ENCODE results near the gene SLC45A1. TPM values are rescaled to one million over a fixed set of nuclear protein-coding genes. Genes with fewer than 3 reads are reported as not detected.

The SLC45A1 gene
- total RNA-seq, 1 experiment from 2014 or later: 13.8 TPM

DNA sequence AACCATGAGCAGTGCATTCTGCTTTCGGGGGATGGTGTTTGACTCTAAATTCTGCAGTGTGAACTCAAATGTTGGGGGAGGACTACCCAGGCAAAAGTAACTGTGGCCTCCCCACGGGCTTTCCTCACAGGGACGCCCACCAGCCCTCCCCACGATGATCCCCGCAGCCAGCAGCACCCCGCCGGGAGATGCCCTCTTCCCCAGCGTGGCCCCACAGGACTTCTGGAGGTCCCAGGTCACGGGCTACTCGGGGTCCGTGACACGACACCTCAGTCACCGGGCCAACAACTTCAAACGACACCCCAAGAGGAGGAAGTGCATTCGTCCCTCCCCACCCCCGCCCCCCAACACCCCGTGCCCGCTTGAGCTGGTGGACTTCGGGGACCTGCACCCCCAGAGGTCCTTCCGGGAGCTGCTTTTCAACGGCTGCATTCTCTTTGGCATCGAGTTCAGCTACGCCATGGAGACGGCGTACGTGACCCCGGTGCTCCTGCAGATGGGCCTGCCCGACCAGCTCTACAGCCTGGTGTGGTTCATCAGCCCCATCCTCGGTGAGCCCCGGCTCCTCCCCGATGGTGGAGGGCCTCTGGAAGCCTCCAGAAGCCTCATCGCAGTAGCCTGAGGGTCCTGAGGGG lies 6.4 kb downstream of the SLC45A1 start:
- intact Hi-C loops (cut with micrococcal nuclease): no loop called here
- no peak for TF ChIP-seq POLR2A (IDR thresholded peaks at IDR 0.05; ENCODE audit: borderline replicate concordance, extremely low read depth, insufficient read depth, insufficient read length)
- DNase-seq (ENCODE audit: low read depth, low spot score) (no peak), ATAC-seq (no peak)
- ChIA-PET RAD21 (ENCODE audit: low non-redundant PET in 1 of 2, low total read pairs in 2 of 2, uncharacterized antibody in 2 of 2, unreplicated experiment in 2 of 2) (no interaction called here), POLR2A (no interaction called here), CTCF (no interaction called here)
- Histone ChIP-seq H3K79me2 (ENCODE audit: insufficient read depth, low read length) (no peaks in the 10 kb centered on the region), H3K9me2 (ENCODE audit: insufficient read depth) (no peaks in the 10 kb centered on the region; the same call in 1 of the 2 replicates), H3K4me3 (replicated peaks in 1 of 2; ENCODE audit: low read depth in 1 of 2, low read length in 2 of 2) (no peak overlapping the region), H3K4me1 (ENCODE audit: control insufficient read depth in 1 of 2, insufficient read depth in 2 of 2, low read length in 2 of 2) (no peaks in the 10 kb centered on the region), H3K36me3 (ENCODE audit: control insufficient read depth in 1 of 2, insufficient read depth in 2 of 2, low read length in 2 of 2) (peaks cover 7 to 9% of the 10 kb centered on the region in 2 experiments), H3K27ac (ENCODE audit: low read depth, low read length) (no peak overlapping the region), H2AFZ (ENCODE audit: low read depth, low read length, poor library complexity, severe bottlenecking) (no peak overlapping the region), H3K27me3 (ENCODE audit: insufficient read depth, low read length) (no peaks in the 10 kb centered on the region), H3K4me2 (ENCODE audit: low read length) (no peak overlapping the region), H4K20me1 (ENCODE audit: insufficient read depth) (no peaks in the 10 kb centered on the region), H3K9ac (ENCODE audit: low read length) (no peak overlapping the region), H3K9me3 (ENCODE audit: control insufficient read depth in 1 of 2, insufficient read depth in 1 of 2, low read depth in 1 of 2, low read length in 2 of 2) (no peaks in the 10 kb centered on the region)
- BruUV-seq (replicated peaks): no TSS peak

DNA sequence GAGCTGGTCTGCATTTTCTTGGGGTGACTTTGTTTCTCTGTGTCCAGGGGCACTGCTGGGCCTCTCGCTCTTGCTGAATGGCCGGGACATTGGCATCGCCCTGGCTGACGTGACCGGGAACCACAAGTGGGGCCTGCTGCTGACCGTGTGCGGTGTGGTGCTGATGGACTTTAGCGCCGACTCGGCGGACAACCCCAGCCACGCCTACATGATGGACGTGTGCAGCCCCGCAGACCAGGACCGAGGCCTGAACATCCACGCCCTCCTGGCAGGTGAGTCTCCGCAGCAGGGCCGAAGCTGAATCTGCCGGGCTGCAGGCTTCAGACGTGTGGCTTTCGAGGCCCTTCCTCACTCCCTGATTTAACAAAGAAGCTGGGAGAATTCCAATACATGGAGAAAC lies 7.9 kb downstream of the SLC45A1 start:
- Histone ChIP-seq H3K4me3 (replicated peaks in 1 of 2; ENCODE audit: low read depth in 1 of 2, low read length in 2 of 2) (no peak overlapping the region), H3K4me1 (ENCODE audit: control insufficient read depth in 1 of 2, insufficient read depth in 2 of 2, low read length in 2 of 2) (no peaks in the 10 kb centered on the region), H4K20me1 (ENCODE audit: insufficient read depth) (no peaks in the 10 kb centered on the region), H3K4me2 (ENCODE audit: low read length) (no peak overlapping the region), H3K9me2 (ENCODE audit: insufficient read depth) (no peaks in the 10 kb centered on the region; the same call in 1 of the 2 replicates), H3K9ac (ENCODE audit: low read length) (no peak overlapping the region), H3K9me3 (ENCODE audit: control insufficient read depth in 1 of 2, insufficient read depth in 1 of 2, low read depth in 1 of 2, low read length in 2 of 2) (no peaks in the 10 kb centered on the region), H3K27me3 (ENCODE audit: insufficient read depth, low read length) (no peaks in the 10 kb centered on the region), H3K36me3 (ENCODE audit: control insufficient read depth in 1 of 2, insufficient read depth in 2 of 2, low read length in 2 of 2) (peaks cover 7 to 9% of the 10 kb centered on the region in 2 experiments), H3K27ac (ENCODE audit: low read depth, low read length) (no peak overlapping the region), H3K79me2 (ENCODE audit: insufficient read depth, low read length) (no peaks in the 10 kb centered on the region), H2AFZ (ENCODE audit: low read depth, low read length, poor library complexity, severe bottlenecking) (no peak overlapping the region)
- DNase-seq (ENCODE audit: low read depth, low spot score) (no peak), ATAC-seq (no peak)
- ChIA-PET CTCF (no interaction called here), POLR2A (no interaction called here), RAD21 (ENCODE audit: low non-redundant PET in 1 of 2, low total read pairs in 2 of 2, uncharacterized antibody in 2 of 2, unreplicated experiment in 2 of 2) (interaction anchor here in 1 of 2 experiments (0.7 kb wide), 1 partner anchor 631 kb away, joined by 3 read pairs; no protein-coding TSS in a partner anchor)
- BruUV-seq (replicated peaks): no TSS peak
- TF ChIP-seq, protein P1, sequence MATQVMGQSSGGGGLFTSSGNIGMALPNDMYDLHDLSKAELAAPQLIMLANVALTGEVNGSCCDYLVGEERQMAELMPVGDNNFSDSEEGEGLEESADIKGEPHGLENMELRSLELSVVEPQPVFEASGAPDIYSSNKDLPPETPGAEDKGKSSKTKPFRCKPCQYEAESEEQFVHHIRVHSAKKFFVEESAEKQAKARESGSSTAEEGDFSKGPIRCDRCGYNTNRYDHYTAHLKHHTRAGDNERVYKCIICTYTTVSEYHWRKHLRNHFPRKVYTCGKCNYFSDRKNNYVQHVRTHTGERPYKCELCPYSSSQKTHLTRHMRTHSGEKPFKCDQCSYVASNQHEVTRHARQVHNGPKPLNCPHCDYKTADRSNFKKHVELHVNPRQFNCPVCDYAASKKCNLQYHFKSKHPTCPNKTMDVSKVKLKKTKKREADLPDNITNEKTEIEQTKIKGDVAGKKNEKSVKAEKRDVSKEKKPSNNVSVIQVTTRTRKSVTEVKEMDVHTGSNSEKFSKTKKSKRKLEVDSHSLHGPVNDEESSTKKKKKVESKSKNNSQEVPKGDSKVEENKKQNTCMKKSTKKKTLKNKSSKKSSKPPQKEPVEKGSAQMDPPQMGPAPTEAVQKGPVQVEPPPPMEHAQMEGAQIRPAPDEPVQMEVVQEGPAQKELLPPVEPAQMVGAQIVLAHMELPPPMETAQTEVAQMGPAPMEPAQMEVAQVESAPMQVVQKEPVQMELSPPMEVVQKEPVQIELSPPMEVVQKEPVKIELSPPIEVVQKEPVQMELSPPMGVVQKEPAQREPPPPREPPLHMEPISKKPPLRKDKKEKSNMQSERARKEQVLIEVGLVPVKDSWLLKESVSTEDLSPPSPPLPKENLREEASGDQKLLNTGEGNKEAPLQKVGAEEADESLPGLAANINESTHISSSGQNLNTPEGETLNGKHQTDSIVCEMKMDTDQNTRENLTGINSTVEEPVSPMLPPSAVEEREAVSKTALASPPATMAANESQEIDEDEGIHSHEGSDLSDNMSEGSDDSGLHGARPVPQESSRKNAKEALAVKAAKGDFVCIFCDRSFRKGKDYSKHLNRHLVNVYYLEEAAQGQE (IDR thresholded peaks at IDR 0.05; ENCODE audit: low read depth): no peak
- TF ChIP-seq EGR1 (IDR thresholded peaks at IDR 0.05; ENCODE audit: low read depth) (no peak), CEBPB (IDR thresholded peaks at IDR 0.05; ENCODE audit: low read depth) (no peak), YY1 (IDR thresholded peaks at IDR 0.05; ENCODE audit: extremely low read depth, insufficient replicate concordance, low read depth, low read length) (no peak), TCF7L2 (IDR thresholded peaks at IDR 0.05; ENCODE audit: borderline replicate concordance, extremely low read depth, insufficient read depth, insufficient read length) (no peak), CBX3 (IDR thresholded peaks at IDR 0.05; ENCODE audit: low read depth) (no peak), POLR2A (IDR thresholded peaks at IDR 0.05; ENCODE audit: borderline replicate concordance, extremely low read depth, insufficient read depth, insufficient read length) (no peak)
- TF ChIP-seq, protein P2, sequence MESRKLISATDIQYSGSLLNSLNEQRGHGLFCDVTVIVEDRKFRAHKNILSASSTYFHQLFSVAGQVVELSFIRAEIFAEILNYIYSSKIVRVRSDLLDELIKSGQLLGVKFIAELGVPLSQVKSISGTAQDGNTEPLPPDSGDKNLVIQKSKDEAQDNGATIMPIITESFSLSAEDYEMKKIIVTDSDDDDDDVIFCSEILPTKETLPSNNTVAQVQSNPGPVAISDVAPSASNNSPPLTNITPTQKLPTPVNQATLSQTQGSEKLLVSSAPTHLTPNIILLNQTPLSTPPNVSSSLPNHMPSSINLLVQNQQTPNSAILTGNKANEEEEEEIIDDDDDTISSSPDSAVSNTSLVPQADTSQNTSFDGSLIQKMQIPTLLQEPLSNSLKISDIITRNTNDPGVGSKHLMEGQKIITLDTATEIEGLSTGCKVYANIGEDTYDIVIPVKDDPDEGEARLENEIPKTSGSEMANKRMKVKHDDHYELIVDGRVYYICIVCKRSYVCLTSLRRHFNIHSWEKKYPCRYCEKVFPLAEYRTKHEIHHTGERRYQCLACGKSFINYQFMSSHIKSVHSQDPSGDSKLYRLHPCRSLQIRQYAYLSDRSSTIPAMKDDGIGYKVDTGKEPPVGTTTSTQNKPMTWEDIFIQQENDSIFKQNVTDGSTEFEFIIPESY (IDR thresholded peaks at IDR 0.05; ENCODE audit: extremely low read depth, insufficient replicate concordance, low read length): no peak
- intact Hi-C loops (cut with micrococcal nuclease): no loop called here

Data from HCT116 (cell line).